ENCODE data around the gene ATP5F1E.

ATP5F1E gene

GRCh38 chr20:59020938-59021551 lies 11.1 kb downstream of the ATP5F1E start:
- peak; percentile 82 for DNase-seq (ENCODE audit: low spot score)
- TF ChIP-seq CTCF (conservative IDR thresholded peaks at IDR 0.05; ENCODE audit: low read depth), result no peak
- peak overlapping the region; percentile 67 for H3K27ac ChIP-seq
- POLR2A ChIA-PET (ENCODE audit: low non-redundant PET), result no interaction called here
- CTCF ChIA-PET, result no interaction called here

- ChIA-PET CTCF (no interaction called here), POLR2A (ENCODE audit: low non-redundant PET) (no interaction called here)
- DNase-seq (ENCODE audit: low spot score), result no peak
- TF ChIP-seq CTCF (conservative IDR thresholded peaks at IDR 0.05; ENCODE audit: low read depth), result no peak
- peak within 1 kb of the TSS; percentile 35 for H3K27ac ChIP-seq
Observed at GRCh38 chr20:59019217-59019616, 12.9 kb downstream of the ATP5F1E start, which contains the start of gene TUBB1. Gene TUBB1, plus strand, starts transcription at chr20:59019429. Its CDS starts 94 bp downstream, at chr20:59019523.

- H3K27ac ChIP-seq, result peak overlapping the region; percentile 33
- TF ChIP-seq CTCF (conservative IDR thresholded peaks at IDR 0.05; ENCODE audit: low read depth), result no peak
- CTCF ChIA-PET, result interaction anchor here (1.2 kb wide), 1 partner anchor 203 kb away, joined by 3 read pairs; no protein-coding TSS in a partner anchor
- DNase-seq (ENCODE audit: low spot score), result no peak
- POLR2A ChIA-PET (ENCODE audit: low non-redundant PET), result no interaction called here
Observed at GRCh38 chr20:59018817-59019216, 13.3 kb downstream of the ATP5F1E start.

- POLR2A ChIA-PET (ENCODE audit: low non-redundant PET), result no interaction called here
Observed at GRCh38 chr20:59017493-59018231, 14.5 kb downstream of the ATP5F1E start.

GRCh38 chr20:59016795-59017492 lies 15.2 kb downstream of the ATP5F1E start:
- POLR2A ChIA-PET (ENCODE audit: low non-redundant PET), result no interaction called here
- peak; percentile 61 for DNase-seq (ENCODE audit: low spot score)
- no peak for TF ChIP-seq CTCF (conservative IDR thresholded peaks at IDR 0.05; ENCODE audit: low read depth)
- H3K27ac ChIP-seq, result peak overlapping the region; percentile 42
- CTCF ChIA-PET, result no interaction called here

More at GRCh38 chr20:59017493-59018231, 14.5 kb downstream of the ATP5F1E start:
- DNase-seq (ENCODE audit: low spot score), result no peak
- TF ChIP-seq CTCF (conservative IDR thresholded peaks at IDR 0.05; ENCODE audit: low read depth), result no peak
- CTCF ChIA-PET, result interaction anchor here (0.6 to 1.2 kb wide), 2 partner anchors 113 to 205 kb away, joined by 3 read pairs; no protein-coding TSS in a partner anchor
- peak overlapping the region; percentile 42 for H3K27ac ChIP-seq

Measured in RWPE1 (cell line).